Mucosa of rectum (tissue), 2 donors: ENCODE results near the gene TMEM120A.
"Not testable (repeated sequence)": the region's sequence is repeated elsewhere in the genome, so short reads cannot be mapped to it uniquely, and the experiment has no call there.

Source experiments
- H3K27ac ChIP-seq, 2 donors: one replicate each; pipeline ENCODE4 v1.7.0; 2013; ENCODE audit warnings: inconsistent platforms in 2 of 2, low read depth in 2 of 2, low read length in 2 of 2
- H3K27me3 ChIP-seq, 2 donors: one replicate each; pipeline ENCODE4 v1.7.0; 2013; ENCODE audit warnings: low read length in 2 of 2; ENCODE audit not compliant: control insufficient read depth in 2 of 2, insufficient read depth in 2 of 2
- H3K36me3 ChIP-seq, 2 donors: one replicate each; pipeline ENCODE4 v1.7.0; 2013; ENCODE audit warnings: low read length in 2 of 2; ENCODE audit not compliant: control insufficient read depth in 2 of 2, insufficient read depth in 2 of 2
- H3K4me1 ChIP-seq, 2 donors: one replicate each; pipeline ENCODE4 v1.7.0; 2013; ENCODE audit warnings: low read length in 2 of 2, mild to moderate bottlenecking in 1 of 2; ENCODE audit not compliant: control insufficient read depth in 2 of 2, insufficient read depth in 2 of 2
- H3K4me3 ChIP-seq, 2 donors: one replicate each; pipeline ENCODE4 v1.7.0; 2013; ENCODE audit warnings: low read length in 2 of 2
- H3K9ac ChIP-seq, 2 donors: one replicate each; pipeline ENCODE4 v1.7.0; 2013; ENCODE audit warnings: low read length in 2 of 2, low read depth in 1 of 2, mild to moderate bottlenecking in 1 of 2
- H3K9me3 ChIP-seq, 2 donors: one replicate each; pipeline ENCODE4 v1.7.0; 2013; ENCODE audit warnings: low read length in 2 of 2; ENCODE audit not compliant: control insufficient read depth in 2 of 2
- donor health status: healthy.
- donor health status: Normal muscosa, but diverticular disease.

TMEM120A gene

DNA sequence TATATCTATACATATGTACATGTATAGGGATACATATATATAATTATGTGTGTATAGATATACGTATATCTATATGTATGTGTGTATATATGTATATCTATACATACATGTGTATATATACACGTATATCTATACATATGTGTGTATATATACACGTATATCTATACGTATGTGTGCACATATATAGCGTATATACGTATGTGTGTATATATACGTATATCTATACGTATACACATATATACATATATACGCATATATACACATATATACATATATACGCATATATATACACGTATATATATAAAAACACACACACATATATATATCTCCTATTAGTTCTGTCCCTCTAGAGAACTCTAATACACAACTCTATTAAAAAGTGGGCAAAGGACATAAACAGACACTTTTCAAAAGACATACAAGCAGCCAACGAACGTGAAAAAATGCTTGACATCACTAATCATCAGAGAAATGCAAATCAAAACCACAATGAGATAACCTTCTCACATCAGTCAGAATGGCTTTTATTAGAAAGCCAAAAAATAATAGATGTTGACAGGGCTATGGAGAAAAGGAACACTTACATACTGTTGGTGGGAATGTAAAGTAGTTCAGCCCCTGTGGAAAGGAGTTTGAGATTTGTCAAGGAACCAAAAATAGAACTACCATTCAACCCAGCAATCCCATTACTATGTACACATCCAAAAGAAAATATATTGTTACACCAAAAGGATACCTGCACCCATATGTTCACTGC, 22.0 kb upstream of the TMEM120A start:
- peaks cover 4 to 13% of the 10 kb centered on the region in 2 donors for H3K36me3 ChIP-seq
- H3K4me3 ChIP-seq = no peak overlapping the region
- H3K27me3 ChIP-seq = no peaks in the 10 kb centered on the region
- no peak overlapping the region for H3K27ac ChIP-seq
- peaks cover 0 to 3% of the 10 kb centered on the region in 2 donors for H3K4me1 ChIP-seq
- no peak overlapping the region for H3K9ac ChIP-seq
- H3K9me3 ChIP-seq = no peaks in the 10 kb centered on the region

DNA sequence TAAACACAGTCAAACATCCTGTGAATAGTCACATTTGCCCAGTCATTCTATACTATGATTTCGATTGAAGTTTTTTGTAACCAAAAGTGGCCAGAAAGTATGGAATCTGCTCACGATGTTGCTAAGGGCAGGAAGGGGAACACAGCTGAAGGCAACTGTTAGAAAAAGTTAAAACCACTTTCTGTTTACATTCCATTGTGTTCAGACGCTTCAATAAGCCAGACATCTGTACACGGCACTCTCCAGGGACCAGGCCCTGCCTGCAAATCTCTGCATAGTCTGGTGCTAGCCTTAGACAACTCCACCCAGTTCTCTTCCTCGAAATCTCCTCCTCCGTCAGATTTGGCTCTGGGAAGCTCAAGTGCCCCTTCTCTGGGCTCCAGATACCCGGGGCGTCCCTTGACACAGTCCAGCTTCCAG, 17.1 kb upstream of the TMEM120A start:
- Histone ChIP-seq H3K9me3 (no peaks in the 10 kb centered on the region), H3K9ac (no peak overlapping the region), H3K4me1 (no peaks in the 10 kb centered on the region), H3K4me3 (no peak overlapping the region), H3K27ac (no peak overlapping the region), H3K36me3 (peaks cover 2 to 12% of the 10 kb centered on the region in 2 donors), H3K27me3 (no peaks in the 10 kb centered on the region)

DNA sequence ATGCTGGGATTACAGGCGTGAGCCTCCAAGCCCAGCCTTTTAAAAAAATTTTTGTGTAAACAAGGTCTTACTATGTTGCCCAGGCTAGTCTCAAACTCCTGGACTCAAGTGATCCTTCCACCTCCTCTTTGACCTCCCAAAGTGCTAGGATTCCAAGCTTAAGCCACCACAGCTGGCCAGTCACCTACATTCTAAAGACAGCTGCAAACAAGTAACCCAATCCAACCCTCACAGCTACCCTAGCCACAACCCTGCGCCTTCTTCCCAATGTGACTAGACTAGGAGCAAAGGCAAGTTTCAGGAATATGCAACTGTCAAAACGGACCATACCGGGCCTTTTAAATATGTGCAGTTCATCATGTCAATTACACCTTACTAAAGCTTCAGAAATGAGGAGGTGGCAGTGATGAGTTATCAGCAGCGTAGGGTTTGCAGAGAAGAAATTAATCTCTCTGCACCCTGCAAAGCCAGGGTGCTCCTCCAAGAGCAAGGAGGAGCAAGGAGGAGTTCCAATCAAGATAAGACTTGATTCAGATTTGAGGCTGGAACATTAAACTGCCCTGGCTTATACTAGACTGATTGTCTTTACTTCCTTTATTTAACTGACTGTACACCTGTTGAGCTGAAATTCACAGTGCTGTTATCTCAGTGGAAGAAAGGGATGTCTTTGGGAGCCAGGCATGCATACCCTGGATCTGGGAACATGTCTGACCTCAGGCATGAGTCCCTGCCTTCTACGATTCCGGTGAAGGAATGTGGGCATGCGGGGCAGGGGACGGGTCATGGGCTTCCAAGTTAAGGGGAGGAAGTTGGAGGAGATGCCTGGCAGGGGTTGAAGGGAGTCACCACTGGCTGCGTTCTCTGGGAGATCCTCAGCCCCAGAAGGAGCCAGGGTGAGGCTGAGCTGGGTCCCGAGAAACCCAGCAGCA, 15.5 kb upstream of the TMEM120A start:
- peaks cover 7 to 13% of the 10 kb centered on the region in 2 donors for H3K36me3 ChIP-seq
- no peaks in the 10 kb centered on the region for H3K4me1 ChIP-seq
- H3K4me3 ChIP-seq = no peak overlapping the region
- H3K27me3 ChIP-seq = no peaks in the 10 kb centered on the region
- H3K9me3 ChIP-seq = no peaks in the 10 kb centered on the region
- no peak overlapping the region for H3K9ac ChIP-seq
- no peak overlapping the region for H3K27ac ChIP-seq

DNA sequence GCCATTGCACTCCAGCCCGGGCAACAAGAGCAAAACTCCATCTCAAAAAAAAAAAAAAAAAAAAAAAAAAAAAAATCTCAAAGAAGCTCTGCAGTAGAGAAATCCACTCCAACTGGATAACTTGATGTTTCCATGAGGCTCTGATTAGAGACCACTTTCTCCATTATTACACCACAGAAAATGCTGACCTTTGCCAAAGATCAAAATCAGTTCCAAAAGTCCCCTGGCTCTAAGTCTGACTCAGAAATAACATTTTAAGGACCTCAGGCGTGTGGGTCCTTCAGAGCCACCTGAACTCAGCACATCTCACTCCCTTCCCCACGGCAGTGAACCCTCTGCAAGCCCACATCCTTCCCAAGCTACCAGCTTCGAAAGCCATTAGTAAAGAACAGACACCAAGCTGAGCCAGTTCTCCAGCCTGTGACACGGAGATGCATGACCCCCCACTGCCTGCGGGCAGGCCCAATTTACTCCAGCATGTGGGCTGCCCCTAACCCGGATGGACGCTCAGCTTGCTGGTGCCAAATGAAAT, 13.8 kb upstream of the TMEM120A start:
- no peak overlapping the region for H3K27ac ChIP-seq
- H3K4me1 ChIP-seq = no peaks in the 10 kb centered on the region
- H3K4me3 ChIP-seq = no peak overlapping the region
- H3K27me3 ChIP-seq = no peaks in the 10 kb centered on the region
- no peak overlapping the region for H3K9ac ChIP-seq
- H3K9me3 ChIP-seq = no peaks in the 10 kb centered on the region
- H3K36me3 ChIP-seq = peaks cover 11 to 19% of the 10 kb centered on the region in 2 donors

DNA sequence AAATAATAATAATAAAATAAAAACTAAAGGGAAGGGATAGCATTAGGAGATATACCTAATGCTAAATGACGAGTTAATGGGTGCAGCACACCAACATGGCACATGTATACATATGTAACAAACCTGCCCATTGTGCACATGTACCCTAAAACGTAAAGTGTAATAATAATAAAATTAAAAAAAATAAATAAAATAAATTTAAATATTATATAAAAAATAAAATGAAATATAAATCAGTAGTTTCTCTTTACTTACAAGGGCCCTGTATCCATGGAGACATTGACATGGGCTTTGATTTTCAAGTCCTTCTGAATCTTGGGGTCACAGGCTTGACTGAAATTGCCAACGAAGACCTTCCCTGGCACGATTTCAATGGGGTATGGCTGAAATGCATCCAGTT, 10.6 kb upstream of the TMEM120A start:
- H3K27ac ChIP-seq, H3K4me3 ChIP-seq, H3K9me3 ChIP-seq, H3K27me3 ChIP-seq, H3K4me1 ChIP-seq, H3K9ac ChIP-seq: not testable (repeated sequence)
- peaks cover 17 to 26% of the 10 kb centered on the region in 2 donors for H3K36me3 ChIP-seq

DNA sequence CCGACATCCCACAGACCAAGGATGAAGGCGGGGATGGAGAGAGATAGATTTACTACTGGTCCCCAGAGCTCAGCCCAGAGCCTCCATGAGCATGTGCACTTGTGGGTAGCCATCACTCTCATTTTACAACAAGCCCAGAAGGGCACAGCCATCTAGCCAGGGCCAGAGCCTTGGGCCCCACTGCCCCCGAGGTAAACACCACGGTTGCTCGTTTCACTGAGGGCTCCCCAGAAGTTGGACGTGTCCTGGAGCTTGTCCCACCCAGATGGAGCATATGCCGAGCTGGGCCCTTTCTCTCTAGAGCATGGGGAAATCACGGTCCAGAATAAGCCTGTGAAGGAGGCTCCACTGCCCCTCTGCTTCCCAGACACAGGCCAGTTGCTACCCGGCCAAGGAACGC, 9.0 kb upstream of the TMEM120A start:
- Histone ChIP-seq H3K36me3 (peaks cover 17 to 26% of the 10 kb centered on the region in 2 donors), H3K4me1 (no peaks in the 10 kb centered on the region), H3K27ac (no peak overlapping the region), H3K4me3 (no peak overlapping the region), H3K9ac (no peak overlapping the region), H3K27me3 (no peaks in the 10 kb centered on the region), H3K9me3 (no peaks in the 10 kb centered on the region)

DNA sequence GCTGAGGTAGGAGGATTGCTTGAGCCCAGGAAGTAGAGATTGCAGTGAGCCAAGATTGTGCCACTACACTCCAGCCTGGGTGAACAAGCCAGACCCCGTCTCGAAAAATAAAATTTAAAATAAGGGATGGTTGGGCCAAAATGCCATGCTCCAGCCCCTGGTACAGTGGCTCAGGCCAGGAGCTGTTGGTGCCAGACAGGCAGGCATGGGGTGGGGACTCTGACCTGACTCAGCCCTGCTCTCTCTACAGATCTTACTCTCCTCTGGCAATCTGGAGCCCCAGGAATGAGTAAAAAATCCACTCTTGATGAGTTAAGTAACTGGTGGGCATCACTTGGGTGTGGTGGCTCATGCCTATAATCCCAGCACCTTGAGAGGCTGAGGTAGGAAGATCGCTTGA, 8.4 kb upstream of the TMEM120A start:
- no peak overlapping the region for H3K9ac ChIP-seq
- no peaks in the 10 kb centered on the region for H3K9me3 ChIP-seq
- no peak overlapping the region for H3K27ac ChIP-seq
- H3K4me3 ChIP-seq = no peak overlapping the region
- peaks cover 17 to 26% of the 10 kb centered on the region in 2 donors for H3K36me3 ChIP-seq
- no peaks in the 10 kb centered on the region for H3K4me1 ChIP-seq
- H3K27me3 ChIP-seq = no peaks in the 10 kb centered on the region

DNA sequence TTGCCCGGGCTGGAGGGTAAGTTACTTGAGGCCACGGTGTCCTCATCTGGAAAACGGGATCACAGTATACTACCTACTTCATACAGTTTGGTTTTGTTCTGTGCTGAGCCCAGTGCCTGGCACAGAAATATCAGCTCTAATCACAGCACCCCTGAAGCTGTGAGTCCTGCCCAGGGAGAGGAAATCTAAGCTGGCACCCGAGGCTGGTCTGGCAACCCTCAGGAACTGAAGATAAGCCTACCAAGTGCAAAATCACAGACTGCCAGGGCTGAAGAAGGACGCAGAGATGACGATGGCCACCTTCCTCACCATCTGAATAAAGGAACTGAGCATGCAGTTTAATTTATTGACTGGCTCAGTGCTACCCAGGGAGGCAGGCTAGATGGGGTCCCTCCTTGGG, 7.7 kb upstream of the TMEM120A start:
- H3K27ac ChIP-seq = no peak overlapping the region
- H3K9ac ChIP-seq = no peak overlapping the region
- no peak overlapping the region for H3K4me3 ChIP-seq
- H3K4me1 ChIP-seq = no peaks in the 10 kb centered on the region
- no peaks in the 10 kb centered on the region for H3K27me3 ChIP-seq
- H3K36me3 ChIP-seq = peaks cover 17 to 26% of the 10 kb centered on the region in 2 donors
- H3K9me3 ChIP-seq = no peaks in the 10 kb centered on the region

DNA sequence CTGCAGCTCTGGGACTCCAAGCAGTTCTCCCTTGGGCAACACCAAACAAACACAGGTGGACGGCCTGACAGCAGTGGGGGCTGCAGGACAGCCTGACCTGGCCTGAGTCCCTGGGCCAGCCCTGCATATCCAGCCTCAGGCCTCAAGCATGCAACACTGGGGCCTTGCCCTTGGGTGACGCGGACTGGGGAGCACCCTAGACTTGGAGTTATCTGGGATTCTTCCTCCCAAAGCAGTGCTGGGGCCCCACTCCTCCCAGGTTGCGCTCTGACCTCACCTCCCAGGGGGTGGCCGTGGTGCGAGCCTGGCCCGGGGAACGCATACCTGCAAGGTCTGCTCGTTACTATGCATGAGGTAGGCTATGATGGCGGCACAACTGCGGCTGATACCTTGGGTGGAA, 6.2 kb upstream of the TMEM120A start:
- peaks cover 23 to 31% of the 10 kb centered on the region in 2 donors for H3K36me3 ChIP-seq
- no peak overlapping the region for H3K9ac ChIP-seq
- no peak overlapping the region for H3K4me3 ChIP-seq
- no peaks in the 10 kb centered on the region for H3K9me3 ChIP-seq
- no peaks in the 10 kb centered on the region for H3K27me3 ChIP-seq
- H3K27ac ChIP-seq = no peak overlapping the region
- no peaks in the 10 kb centered on the region for H3K4me1 ChIP-seq

DNA sequence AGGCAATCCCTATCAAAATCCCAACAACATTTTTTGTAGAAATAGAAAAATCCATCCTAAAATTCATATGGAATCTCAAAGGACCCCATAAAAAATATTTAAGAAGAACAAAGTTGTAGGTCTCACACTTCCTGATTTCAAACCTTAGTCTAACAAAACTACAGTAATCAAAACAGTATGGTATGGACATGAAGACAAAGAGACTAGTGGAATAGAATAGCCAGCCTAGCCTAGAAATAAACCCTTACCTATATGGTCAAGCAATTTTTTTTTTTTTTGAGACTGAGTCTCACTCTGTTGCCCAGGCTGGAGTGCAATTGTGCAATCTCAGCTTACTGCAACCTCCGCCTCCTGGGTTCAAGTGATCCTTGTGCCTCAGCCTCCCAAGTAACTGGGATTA, 3.6 kb upstream of the TMEM120A start:
- no peak overlapping the region for H3K9ac ChIP-seq
- H3K27ac ChIP-seq = no peak overlapping the region
- H3K4me1 ChIP-seq = peaks cover 10 to 12% of the 10 kb centered on the region in 2 donors
- H3K27me3 ChIP-seq = no peaks in the 10 kb centered on the region
- H3K9me3 ChIP-seq = no peaks in the 10 kb centered on the region
- no peak overlapping the region for H3K4me3 ChIP-seq
- H3K36me3 ChIP-seq = peaks cover 10 to 17% of the 10 kb centered on the region in 2 donors
